Upper lobe of right lung (tissue), 1 donor: Measurements from ENCODE around the gene KRT40. TPM values are rescaled to one million over a fixed set of nuclear protein-coding genes. Genes with fewer than 3 reads are reported as not detected.
A peak's percentile ranks its signal among the peaks of the same experiment; 100 is the strongest.

Source experiments
- ATAC-seq: fragments of 200-7000 bp; cut with Tn5 transposase; one replicate; pipeline ENCODE4 v1.9.1; 2020; ENCODE audit warnings: mild to moderate bottlenecking, moderate library complexity
- DNase-seq: peaks from one replicate; pipeline ENCODE4 v3.0.0-alpha.2; 2020
- H3K27ac ChIP-seq: fragments of 200-600 bp; one replicate; pipeline ENCODE4 v1.8.0; 2022
- H3K27me3 ChIP-seq: fragments of 200-600 bp; one replicate; pipeline ENCODE4 v1.8.0; 2022; ENCODE audit warnings: mild to moderate bottlenecking
- H3K36me3 ChIP-seq: fragments of 200-600 bp; one replicate; pipeline ENCODE4 v1.8.0; 2022
- H3K4me1 ChIP-seq: fragments of 200-600 bp; one replicate; pipeline ENCODE4 v1.8.0; 2022
- H3K4me3 ChIP-seq: fragments of 200-600 bp; one replicate; pipeline ENCODE4 v1.8.0; 2022; ENCODE audit warnings: mild to moderate bottlenecking
- H3K9me3 ChIP-seq: fragments of 200-600 bp; one replicate; pipeline ENCODE4 v1.8.0; 2022
- intact Hi-C: fragments of 100-400 bp; cut with DNase I; formaldehyde crosslinking; loops from one replicate; pipeline ENCODE4 v1.11.0; 2022
- total RNA-seq: library from RNA; stranded (reverse); fragmentation: NEBNext Ultra II Directional; extraction: Animal tissue kit (Norgen Biotek cat#: 25700); gene quantifications from one replicate; pipeline ENCODE4 v1.2.1, GENCODE V29; 2021
- TF ChIP-seq, protein P1 (sequence below): fragments of 200-600 bp; IDR thresholded peaks from one replicate; pipeline ENCODE4 v1.8.0; 2022; ENCODE audit warnings: antibody characterized with exemption
- donor health status: DM: no; HTN: yes; CAD: no; lungs with severe emphysema.

The KRT40 gene
- total RNA-seq, 1 donor from 2014 or later = not detected

DNA sequence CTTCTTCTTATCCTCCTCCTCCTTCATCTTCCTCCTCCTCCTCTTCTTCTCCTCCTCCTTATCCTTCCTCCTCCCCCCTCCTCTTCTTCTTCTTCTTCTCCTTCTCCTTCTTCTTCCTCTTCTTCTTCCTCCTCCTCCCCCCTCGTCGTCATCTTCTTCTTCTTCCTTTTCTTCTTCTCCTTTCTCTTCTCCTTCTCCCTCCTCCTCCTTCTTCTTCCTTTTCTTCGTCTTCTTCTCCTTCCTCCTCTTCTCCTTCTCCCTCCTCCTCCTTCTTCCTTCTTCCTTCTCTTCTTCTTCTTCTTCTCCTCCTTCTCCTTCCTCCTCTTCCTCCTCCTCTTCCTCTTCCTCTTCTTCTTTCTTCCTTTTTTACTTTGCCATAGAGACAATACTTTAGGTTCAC, 41.6 kb downstream of the KRT40 start:
- DNase-seq (no peak), ATAC-seq (no peak)
- TF ChIP-seq, protein P1, sequence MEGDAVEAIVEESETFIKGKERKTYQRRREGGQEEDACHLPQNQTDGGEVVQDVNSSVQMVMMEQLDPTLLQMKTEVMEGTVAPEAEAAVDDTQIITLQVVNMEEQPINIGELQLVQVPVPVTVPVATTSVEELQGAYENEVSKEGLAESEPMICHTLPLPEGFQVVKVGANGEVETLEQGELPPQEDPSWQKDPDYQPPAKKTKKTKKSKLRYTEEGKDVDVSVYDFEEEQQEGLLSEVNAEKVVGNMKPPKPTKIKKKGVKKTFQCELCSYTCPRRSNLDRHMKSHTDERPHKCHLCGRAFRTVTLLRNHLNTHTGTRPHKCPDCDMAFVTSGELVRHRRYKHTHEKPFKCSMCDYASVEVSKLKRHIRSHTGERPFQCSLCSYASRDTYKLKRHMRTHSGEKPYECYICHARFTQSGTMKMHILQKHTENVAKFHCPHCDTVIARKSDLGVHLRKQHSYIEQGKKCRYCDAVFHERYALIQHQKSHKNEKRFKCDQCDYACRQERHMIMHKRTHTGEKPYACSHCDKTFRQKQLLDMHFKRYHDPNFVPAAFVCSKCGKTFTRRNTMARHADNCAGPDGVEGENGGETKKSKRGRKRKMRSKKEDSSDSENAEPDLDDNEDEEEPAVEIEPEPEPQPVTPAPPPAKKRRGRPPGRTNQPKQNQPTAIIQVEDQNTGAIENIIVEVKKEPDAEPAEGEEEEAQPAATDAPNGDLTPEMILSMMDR = no peak
- H3K9me3 ChIP-seq = no peaks in the 10 kb centered on the region
- H3K4me3 ChIP-seq = no peak overlapping the region
- intact Hi-C loops = no loop called here
- peaks cover 12% of the 10 kb centered on the region for H3K27me3 ChIP-seq
- H3K27ac ChIP-seq = no peak overlapping the region
- H3K36me3 ChIP-seq = no peaks in the 10 kb centered on the region
- H3K4me1 ChIP-seq = no peaks in the 10 kb centered on the region

DNA sequence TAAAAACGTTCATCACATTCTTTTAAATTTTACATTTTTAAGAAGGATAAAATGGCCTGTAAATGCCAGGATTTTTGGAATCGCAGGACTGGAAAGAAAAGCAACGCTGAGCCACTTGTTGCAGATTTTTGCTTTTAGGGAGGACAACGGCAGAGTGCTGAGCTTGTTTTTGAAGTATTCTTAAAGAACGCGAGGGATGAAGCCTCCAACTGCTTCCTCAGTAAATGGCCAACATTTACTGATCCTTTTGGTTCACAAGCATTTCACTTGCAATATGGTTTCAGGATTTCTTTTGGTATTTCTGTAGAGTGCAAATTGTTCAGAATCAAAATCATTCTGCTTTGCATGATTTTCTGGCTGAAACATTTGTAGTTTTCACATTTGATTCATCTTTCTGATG, 43.9 kb downstream of the KRT40 start:
- Histone ChIP-seq H3K4me3 (no peak overlapping the region), H3K27ac (no peak overlapping the region), H3K27me3 (no peaks in the 10 kb centered on the region), H3K4me1 (no peaks in the 10 kb centered on the region), H3K9me3 (no peaks in the 10 kb centered on the region), H3K36me3 (no peaks in the 10 kb centered on the region)
- intact Hi-C loops = no loop called here
- ATAC-seq (no peak), DNase-seq (no peak)
- TF ChIP-seq, protein P1 = no peak

DNA sequence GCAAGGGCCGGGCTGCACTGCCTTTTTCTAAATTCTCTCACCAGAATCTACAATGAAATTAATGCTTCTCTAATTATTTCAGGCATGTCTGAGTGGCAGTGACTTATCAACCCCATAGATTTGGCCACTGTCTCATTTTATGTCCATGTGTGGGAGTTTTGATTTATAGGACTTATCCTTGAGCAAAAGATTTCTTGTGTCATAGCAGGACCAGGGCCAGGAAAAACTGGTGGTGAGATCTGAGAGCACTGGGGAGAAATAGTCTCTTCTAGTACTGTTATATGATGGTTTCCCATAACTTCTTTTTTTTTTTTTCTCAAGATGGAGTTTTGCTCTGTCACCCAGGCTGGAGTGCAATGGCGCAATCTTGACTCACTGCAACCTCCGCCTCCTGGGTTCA, 45.1 kb downstream of the KRT40 start:
- no peak for DNase-seq
- Histone ChIP-seq H3K9me3 (no peaks in the 10 kb centered on the region), H3K27me3 (no peaks in the 10 kb centered on the region), H3K4me1 (no peaks in the 10 kb centered on the region), H3K36me3 (no peaks in the 10 kb centered on the region), H3K4me3 (no peak overlapping the region), H3K27ac (no peak overlapping the region)
- TF ChIP-seq, protein P1 = no peak
- ATAC-seq = no peak
- intact Hi-C loops = no loop called here

DNA sequence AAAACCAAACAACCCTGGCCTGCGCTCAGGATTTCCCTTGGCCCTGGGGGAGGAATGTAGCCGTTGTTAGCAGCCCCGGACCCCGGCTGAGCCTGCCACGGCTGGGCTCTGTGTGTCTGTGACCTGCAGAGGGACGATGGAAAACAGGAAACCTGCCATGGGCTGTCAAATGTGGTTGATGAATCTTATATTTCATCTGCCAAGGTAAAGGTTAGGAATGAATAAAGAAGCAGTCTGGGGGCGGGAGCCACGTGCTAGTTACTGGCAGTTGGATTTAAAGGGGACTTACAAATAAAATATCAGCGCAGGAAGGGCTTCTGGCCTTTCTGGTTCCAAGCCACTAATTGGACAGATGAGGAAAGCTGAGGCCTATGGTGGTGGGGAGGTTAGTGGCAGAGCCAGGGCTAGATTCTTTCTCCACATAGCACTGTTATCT, 46.7 kb downstream of the KRT40 start, which contains the start of gene KRT23:
Gene KRT23, minus strand, starts transcription at position 263 of the 436 bp plus-strand sequence. CDS start 1,043 bp downstream, outside the sequence.
- Histone ChIP-seq H3K9me3 (no peaks in the 10 kb centered on the region), H3K27me3 (no peaks in the 10 kb centered on the region), H3K36me3 (no peaks in the 10 kb centered on the region), H3K27ac (no peak within 1 kb of the TSS), H3K4me3 (no peak within 1 kb of the TSS), H3K4me1 (no peaks in the 10 kb centered on the region)
- TF ChIP-seq, protein P1 = no peak
- DNase-seq (no peak), ATAC-seq (no peak)
- intact Hi-C loops = no loop called here

DNA sequence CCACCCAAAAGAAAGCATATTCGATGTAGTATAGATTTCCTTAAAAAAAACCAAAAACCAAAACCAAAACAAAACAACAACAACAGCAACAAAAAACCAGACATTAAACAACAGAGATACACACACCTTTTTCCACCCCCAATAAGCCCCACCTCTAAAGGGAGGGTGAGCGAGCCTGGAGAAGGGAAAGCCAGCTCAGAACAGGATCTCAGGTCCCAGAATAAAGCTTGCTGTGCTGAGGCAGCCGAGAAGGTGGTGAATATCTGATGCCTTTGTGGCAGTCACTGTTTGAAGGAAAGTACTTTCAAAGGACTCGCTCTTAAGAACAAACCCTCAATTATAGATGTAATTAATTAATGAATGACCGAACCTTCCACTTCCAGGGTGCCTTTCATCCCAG, 47.1 kb downstream of the KRT40 start:
- Histone ChIP-seq H3K27ac (no peak overlapping the region), H3K36me3 (no peaks in the 10 kb centered on the region), H3K9me3 (no peaks in the 10 kb centered on the region), H3K27me3 (no peaks in the 10 kb centered on the region), H3K4me3 (no peak overlapping the region), H3K4me1 (no peaks in the 10 kb centered on the region)
- TF ChIP-seq, protein P1 = no peak
- DNase-seq (no peak), ATAC-seq (no peak)
- intact Hi-C loops = no loop called here

DNA sequence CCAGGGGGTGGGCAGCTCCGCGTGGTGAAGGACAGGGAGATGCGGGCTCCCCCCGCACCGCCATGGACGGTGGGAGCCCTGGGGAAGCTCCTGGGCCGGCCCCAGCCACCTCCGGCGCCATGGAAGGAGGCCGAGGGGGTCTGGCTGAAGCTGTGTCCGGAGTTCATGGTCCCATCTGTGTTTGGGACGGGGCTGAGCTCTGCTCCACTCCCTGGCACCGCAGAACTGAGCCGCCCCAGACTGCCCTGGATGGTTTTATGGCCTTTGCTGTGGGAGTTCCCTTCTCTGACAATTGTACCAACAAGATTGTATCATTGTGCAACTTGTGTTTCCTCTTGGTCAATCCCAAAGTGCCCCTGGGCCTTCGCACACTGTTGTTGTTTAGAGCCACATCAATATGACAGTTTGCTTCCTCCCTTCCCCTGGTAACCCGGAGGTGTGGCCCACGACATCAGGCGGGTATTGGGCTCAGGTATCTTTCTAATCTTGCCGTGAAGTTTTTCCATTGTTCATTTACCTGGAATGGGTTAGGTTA, 47.6 kb downstream of the KRT40 start:
- intact Hi-C loops = no loop called here
- Histone ChIP-seq H3K27ac (no peak overlapping the region), H3K9me3 (no peaks in the 10 kb centered on the region), H3K4me1 (no peaks in the 10 kb centered on the region), H3K27me3 (no peaks in the 10 kb centered on the region), H3K36me3 (no peaks in the 10 kb centered on the region), H3K4me3 (no peak overlapping the region)
- TF ChIP-seq, protein P1 = no peak
- DNase-seq = no peak
- peak; percentile 52 for ATAC-seq
